A549 treated with dexamethasone at 1 μM for 4 hours (cell line): ENCODE measurements around the gene IFNA2. TPM values are rescaled to one million over a fixed set of nuclear protein-coding genes. Genes with fewer than 3 reads are reported as not detected.

Experiments used
- total RNA-seq: library from RNA; stranded (reverse); fragments of 200-300 nt; extraction: Qiagen RNA extraction; gene quantifications from 5 replicates; pipeline ENCODE4 v1.2.3, GENCODE V29; 2022

IFNA2 gene
- not detected in 5 replicates for total RNA-seq

DNA sequence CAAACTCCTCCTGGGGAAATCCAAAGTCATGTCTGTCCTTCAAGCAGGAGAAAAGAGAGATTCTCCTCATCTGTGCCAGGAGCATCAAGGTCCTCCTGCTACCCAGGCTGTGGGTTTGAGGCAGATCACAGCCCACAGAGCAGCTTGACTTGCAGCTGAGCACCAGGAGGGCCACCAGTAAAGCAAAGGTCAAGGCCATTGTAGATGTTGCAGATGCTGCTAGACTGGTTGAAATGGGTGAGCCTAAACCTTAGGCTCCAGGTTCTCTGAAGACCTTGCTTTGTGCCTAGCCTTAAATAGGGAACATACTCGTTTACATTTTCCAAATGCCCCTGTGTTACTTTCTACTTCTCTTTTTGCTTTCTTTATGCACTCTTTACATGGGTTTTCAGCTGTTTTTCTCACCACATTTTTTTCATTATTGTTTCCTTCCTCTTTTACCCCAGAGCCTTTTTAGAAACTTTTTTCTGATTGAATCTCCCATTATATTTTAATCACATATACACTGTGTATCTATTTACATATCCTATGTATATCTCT is at the start of gene IFNA2:
TSS of gene IFNA2 (minus strand) at position 268 of the 540 bp plus-strand sequence. CDS start at position 199, 69 bp downstream.

DNA sequence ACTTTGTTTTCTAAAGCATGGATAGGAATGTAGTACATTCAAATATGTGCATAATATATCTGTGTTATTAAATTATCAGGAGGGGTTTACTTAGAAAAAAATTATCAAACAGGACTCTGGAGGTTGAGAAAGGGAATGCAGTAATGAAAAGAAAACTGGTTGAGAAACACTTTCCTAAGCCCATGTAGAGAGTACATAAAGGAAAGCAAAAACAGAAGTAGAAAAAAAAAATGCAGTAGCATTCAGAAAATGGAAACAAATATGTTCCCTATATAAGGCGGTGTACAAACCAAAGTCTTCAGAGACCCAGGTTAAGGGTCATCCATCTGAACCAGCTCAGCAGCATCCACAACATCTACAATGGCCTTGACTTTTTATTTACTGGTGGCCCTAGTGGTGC is 23.6 kb upstream of the IFNA2 start, which contains the start of gene IFNA8:
TSS of gene IFNA8 (plus strand) at position 301 of the 400 bp plus-strand sequence. CDS start at position 361, 60 bp downstream.

DNA sequence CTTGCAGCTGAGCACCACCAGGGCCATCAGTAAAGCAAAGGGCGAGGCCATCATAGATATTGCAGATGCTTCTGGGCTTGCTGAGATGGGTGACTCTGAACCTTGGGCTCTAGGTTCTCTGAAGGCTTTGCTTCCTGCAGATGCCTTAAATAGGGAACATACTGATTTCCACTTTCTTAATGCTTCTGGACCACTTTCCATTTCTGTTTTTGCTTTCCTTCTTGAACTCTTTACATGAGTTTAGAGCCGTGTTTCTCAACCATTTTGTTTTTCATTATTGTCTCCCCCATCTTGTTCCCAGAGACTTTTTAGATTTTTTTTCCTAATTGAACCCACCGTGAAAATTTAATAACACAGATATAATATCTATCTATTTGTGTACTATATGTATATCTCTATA is 17.2 kb downstream of the IFNA2 start, which contains the start of gene IFNA13:
TSS of gene IFNA13 (minus strand) at position 101 of the 400 bp plus-strand sequence. CDS start at position 54, 47 bp downstream.

DNA sequence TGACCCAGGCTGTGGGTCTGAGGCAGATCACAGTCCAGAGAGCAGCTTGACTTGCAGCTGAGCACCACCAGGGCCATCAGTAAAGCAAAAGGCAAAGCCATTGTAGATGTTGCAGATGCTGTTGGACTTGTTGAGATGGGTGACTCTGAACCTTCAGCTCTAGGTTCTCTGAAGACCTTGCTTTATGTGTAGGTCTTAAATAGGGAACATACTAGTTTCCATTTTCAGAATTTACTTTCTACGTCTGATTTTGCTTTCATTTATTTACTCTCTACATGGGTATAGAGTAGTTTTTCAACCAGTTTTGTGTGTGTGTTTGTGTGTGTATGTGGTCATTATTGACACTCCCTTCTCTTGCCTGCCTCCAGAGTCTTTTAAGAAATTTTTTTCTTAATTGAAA is 34.4 kb downstream of the IFNA2 start, which contains the start of gene IFNA6:
TSS of gene IFNA6 (minus strand) at position 101 of the 400 bp plus-strand sequence. CDS start at position 101, 0 bp downstream.

DNA sequence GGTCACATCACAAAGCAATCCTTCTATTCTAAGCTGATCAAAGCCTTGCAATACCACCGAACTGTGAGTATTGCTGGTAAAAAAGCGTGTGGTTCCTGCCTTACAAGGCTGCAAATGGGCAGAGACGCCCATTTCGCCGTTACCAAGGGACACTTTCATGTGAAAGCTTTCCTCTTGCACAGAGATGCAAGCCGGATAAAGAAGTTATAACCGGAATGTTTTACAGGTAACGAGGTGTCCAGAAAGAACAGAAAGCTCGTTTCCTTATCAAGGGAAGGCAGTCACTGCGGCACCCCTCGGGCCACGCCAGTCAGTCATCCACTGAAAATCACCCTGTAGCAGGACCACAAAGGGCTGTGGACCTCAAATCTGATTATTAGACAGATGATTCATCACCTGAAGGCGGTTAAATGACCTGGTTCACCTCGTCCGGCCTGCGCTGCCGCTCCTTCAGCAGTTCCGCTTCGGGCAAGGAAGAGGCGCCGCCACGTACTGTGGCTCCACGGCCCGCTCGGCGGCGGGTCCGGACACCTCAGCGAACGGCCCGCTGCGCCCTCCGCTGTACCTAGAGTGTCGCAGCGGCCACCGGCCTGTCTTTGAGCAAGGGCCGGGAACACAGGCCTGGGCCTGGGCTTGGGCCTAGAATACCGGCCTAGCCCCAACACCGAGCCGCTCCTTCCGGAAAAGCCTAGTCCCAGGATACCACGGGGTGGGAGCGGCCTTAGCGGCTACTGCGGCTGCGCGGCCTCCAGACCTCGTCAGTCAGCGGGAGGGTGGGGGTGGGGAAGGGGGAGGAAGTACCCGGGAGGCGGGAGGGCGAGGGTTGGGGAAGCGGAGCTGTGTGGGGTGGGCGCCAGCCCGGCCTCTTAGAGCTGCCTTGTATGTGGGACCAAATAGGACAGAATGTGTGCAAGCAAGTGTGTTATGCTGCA is 50.2 kb downstream of the IFNA2 start, which contains the start of gene KLHL9:
TSS of gene KLHL9 (minus strand) at position 704 of the 932 bp plus-strand sequence. CDS start at position 159, 545 bp downstream.

Other genes with a start within 250 kb of the IFNA2 start
- not detected in 5 replicates for gene IFNW1, start 243.6 kb downstream of the IFNA2 start, total RNA-seq
- gene IFNA21, start 218.7 kb downstream of the IFNA2 start, total RNA-seq: not detected in 5 replicates
- gene IFNA4, start 197.8 kb downstream of the IFNA2 start, total RNA-seq: not detected in 5 replicates
- not detected in 5 replicates for gene IFNA7, start 183.2 kb downstream of the IFNA2 start, total RNA-seq
- gene IFNA10, start 178.3 kb downstream of the IFNA2 start, total RNA-seq: not detected in 5 replicates
- not detected in 5 replicates for gene IFNA16, start 168.1 kb downstream of the IFNA2 start, total RNA-seq
- not detected in 5 replicates for gene IFNA17, start 157.2 kb downstream of the IFNA2 start, total RNA-seq
- not detected in 5 replicates for gene IFNA14, start 145.4 kb downstream of the IFNA2 start, total RNA-seq
- gene IFNA5, start 80.1 kb downstream of the IFNA2 start, total RNA-seq: not detected in 5 replicates
- gene KLHL9, start 50.0 kb downstream of the IFNA2 start, total RNA-seq: 15.3 to 21.4 TPM (median 19.5 TPM) in 5 replicates
- not detected in 5 replicates for gene IFNA6, start 34.5 kb downstream of the IFNA2 start, total RNA-seq
- gene IFNA13, start 17.3 kb downstream of the IFNA2 start, total RNA-seq: not detected in 5 replicates
- not detected in 5 replicates for gene IFNA8, start 23.7 kb upstream of the IFNA2 start, total RNA-seq
- gene IFNA1, start 55.0 kb upstream of the IFNA2 start, total RNA-seq: not detected in 5 replicates
- gene IFNE, start 96.9 kb upstream of the IFNA2 start, total RNA-seq: 0.49 to 0.83 TPM (median 0.73 TPM) in 5 replicates